SK-N-SH (cell line): ENCODE data around the gene GATB.

ENCODE experiments used
- CTCF ChIP-seq: fragments of 200-600 bp; sonication (generic); IDR thresholded peaks from 2 replicates; pipeline ENCODE4 v1.6.1; 2017; ENCODE audit warnings: antibody characterized with exemption, mild to moderate bottlenecking, moderate library complexity
- FOXJ3 ChIP-seq: sonication (generic); formaldehyde crosslinking; IDR thresholded peaks from 2 replicates; pipeline ENCODE4 v1.5.1; 2020; ENCODE audit warnings: mild to moderate bottlenecking, missing genetic modification reagents
- IRF3 ChIP-seq: fragments of 150-350 bp; IDR thresholded peaks from 2 replicates; pipeline ENCODE4 v1.6.1; 2016; ENCODE audit warnings: mild to moderate bottlenecking, low read depth, low read length
- MXI1 ChIP-seq: IDR thresholded peaks from 2 replicates; pipeline ENCODE4 v1.6.1; 2012; ENCODE audit warnings: mild to moderate bottlenecking, low read depth, low read length, improper control_type of control experiment
- RFX5 ChIP-seq: IDR thresholded peaks from 2 replicates; pipeline ENCODE4 v1.6.1; 2012; ENCODE audit warnings: mild to moderate bottlenecking, improper control_type of control experiment, low read length
- SIN3A ChIP-seq: IDR thresholded peaks from 2 replicates; pipeline ENCODE4 v1.6.1; 2012; ENCODE audit warnings: low read depth, mild to moderate bottlenecking, low read length, moderate library complexity, borderline replicate concordance

- TF ChIP-seq CTCF (no peak), RFX5 (no peak), MXI1 (no peak), IRF3 (no peak), SIN3A (no peak), FOXJ3 (no peak)
These were observed 41.5 kb downstream of the GATB start for GRCh38 chr4:151718984-151719955.
